ENCODE results near the gene SGTA. TPM values are rescaled to one million over a fixed set of nuclear protein-coding genes. Genes with fewer than 3 reads are reported as not detected.

Gene SGTA
- total RNA-seq, 1 experiment from 2014 or later: 85.7 TPM

GRCh38 chr19:2814426-2814825 is 31.4 kb upstream of the SGTA start:
- TF ChIP-seq POLR2AphosphoS5 (IDR thresholded peaks at IDR 0.05; ENCODE audit: low read depth, low read length) (no peak), REST (IDR thresholded peaks at IDR 0.05; ENCODE audit: insufficient read depth in 1 of 2, low read depth in 2 of 2, low read length in 1 of 2) (no peak), SIN3A (IDR thresholded peaks at IDR 0.05; ENCODE audit: borderline replicate concordance, insufficient read depth, low read depth, low read length) (no peak), CTCF (IDR thresholded peaks at IDR 0.05) (no peak), TCF7L2 (IDR thresholded peaks at IDR 0.05; ENCODE audit: low read depth, low read length) (no peak)
- H3K27ac ChIP-seq (ENCODE audit: low read length): no peak overlapping the region
- CTCF ChIA-PET: no interaction called here
- no peaks in the 10 kb centered on the region for H3K27me3 ChIP-seq (ENCODE audit: control insufficient read depth, insufficient read depth, low read length)
- no peaks in the 10 kb centered on the region for H3K9me3 ChIP-seq (ENCODE audit: control insufficient read depth, insufficient read depth, low read depth, low read length)
- H3K4me1 ChIP-seq (ENCODE audit: control insufficient read depth, insufficient read depth, low read length): no peaks in the 10 kb centered on the region
- H3K36me3 ChIP-seq (ENCODE audit: control insufficient read depth, insufficient read depth, low read length): no peaks in the 10 kb centered on the region
- H3K4me3 ChIP-seq (ENCODE audit: low read depth in 2 of 2, low read length in 2 of 2): no peak overlapping the region
- DNase-seq (ENCODE audit: low read depth, low spot score): no peak
- in situ Hi-C loops (cut with HindIII; ENCODE audit: low pct_unique_long_range_greater_than_20kb, low sequenced_read_pairs): no loop called here
- BruUV-seq (replicated peaks): no TSS peak
- POLR2A ChIA-PET: no interaction called here
- no peak for ATAC-seq
- intact Hi-C loops (cut with micrococcal nuclease; ENCODE audit: unreplicated experiment): no loop called here

- intact Hi-C loops (cut with micrococcal nuclease; ENCODE audit: unreplicated experiment) (no loop called here), in situ Hi-C loops (cut with HindIII; ENCODE audit: low pct_unique_long_range_greater_than_20kb, low sequenced_read_pairs) (no loop called here)
- no TSS peak for BruUV-seq (replicated peaks)
- no peaks in the 10 kb centered on the region for H3K27me3 ChIP-seq (ENCODE audit: control insufficient read depth, insufficient read depth, low read length)
- no peaks in the 10 kb centered on the region for H3K9me3 ChIP-seq (ENCODE audit: control insufficient read depth, insufficient read depth, low read depth, low read length)
- ChIA-PET CTCF (no interaction called here), POLR2A (no interaction called here)
- H3K27ac ChIP-seq (ENCODE audit: low read length): no peak overlapping the region
- no peaks in the 10 kb centered on the region for H3K4me1 ChIP-seq (ENCODE audit: control insufficient read depth, insufficient read depth, low read length)
- DNase-seq (ENCODE audit: low read depth, low spot score) (no peak), ATAC-seq (no peak)
- TF ChIP-seq TCF7L2 (IDR thresholded peaks at IDR 0.05; ENCODE audit: low read depth, low read length): no peak
- no peak for TF ChIP-seq CTCF (IDR thresholded peaks at IDR 0.05)
- no peak for TF ChIP-seq REST (IDR thresholded peaks at IDR 0.05; ENCODE audit: insufficient read depth in 1 of 2, low read depth in 2 of 2, low read length in 1 of 2)
- TF ChIP-seq POLR2AphosphoS5 (IDR thresholded peaks at IDR 0.05; ENCODE audit: low read depth, low read length): no peak
- TF ChIP-seq SIN3A (IDR thresholded peaks at IDR 0.05; ENCODE audit: borderline replicate concordance, insufficient read depth, low read depth, low read length): no peak
- H3K36me3 ChIP-seq (ENCODE audit: control insufficient read depth, insufficient read depth, low read length): no peaks in the 10 kb centered on the region
- no peak overlapping the region for H3K4me3 ChIP-seq (ENCODE audit: low read depth in 2 of 2, low read length in 2 of 2)
Measured at GRCh38 chr19:2813235-2814160, 30.4 kb upstream of the SGTA start.
